Lung (tissue), 12 donors: ENCODE data around the gene OPRM1. TPM values are rescaled to one million over a fixed set of nuclear protein-coding genes. Genes with fewer than 3 reads are reported as not detected.
A peak's percentile ranks its signal among the peaks of the same experiment; 100 is the strongest.

Source experiments
- ATAC-seq: fragments of 200-7000 bp; cut with Tn5 transposase; one replicate; pipeline ENCODE4 v1.9.1; 2020; ENCODE audit warnings: moderate number of reproducible peaks; ENCODE audit not compliant: insufficient read depth, low FRiP score
- DNase-seq, 3 donors: peaks; one replicate each; pipeline ENCODE4 v3.0.0-alpha.2; 2013 to 2017
- H3K27ac ChIP-seq, 2 donors: one replicate each; pipeline ENCODE4 v1.5.1; 2013; ENCODE audit warnings: mild to moderate bottlenecking in 2 of 2, moderate library complexity in 2 of 2, control low read depth in 1 of 2, inconsistent platforms in 1 of 2, low read depth in 1 of 2, low read length in 1 of 2
- H3K27me3 ChIP-seq, 3 donors: one replicate each; pipeline ENCODE4 v1.5.1; 2013; ENCODE audit warnings: low read length in 2 of 3; ENCODE audit not compliant: control insufficient read depth in 3 of 3, insufficient read depth in 3 of 3
- H3K36me3 ChIP-seq, 4 donors: one replicate each; pipeline ENCODE4 v1.5.1; 2013; ENCODE audit warnings: low read length in 4 of 4, mild to moderate bottlenecking in 1 of 4, moderate library complexity in 1 of 4; ENCODE audit not compliant: control insufficient read depth in 4 of 4, insufficient read depth in 4 of 4
- H3K4me1 ChIP-seq, 5 donors: one replicate each; pipeline ENCODE4 v1.5.1; 2013; ENCODE audit warnings: low read length in 5 of 5, mild to moderate bottlenecking in 2 of 5, moderate library complexity in 1 of 5; ENCODE audit not compliant: control insufficient read depth in 5 of 5, insufficient read depth in 5 of 5
- H3K4me3 ChIP-seq: one replicate; pipeline ENCODE4 v1.5.1; 2013; ENCODE audit warnings: mild to moderate bottlenecking, control low read depth, moderate library complexity
- H3K9ac ChIP-seq, 2 donors: one replicate each; pipeline ENCODE4 v1.5.1; 2013; ENCODE audit warnings: low read length in 2 of 2, control low read depth in 1 of 2; ENCODE audit not compliant: insufficient read depth in 1 of 2
- H3K9me3 ChIP-seq, 4 donors: one replicate each; pipeline ENCODE4 v1.5.1; 2013; ENCODE audit warnings: low read length in 3 of 4, mild to moderate bottlenecking in 1 of 4, moderate library complexity in 1 of 4; ENCODE audit not compliant: control insufficient read depth in 4 of 4, insufficient read depth in 3 of 4
- CTCF ChIP-seq: IDR thresholded peaks from 2 replicates; pipeline ENCODE4 v1.5.1; 2012; ENCODE audit warnings: mild to moderate bottlenecking; ENCODE audit errors: control extremely low read depth, extremely low read depth
- WGBS, 2 donors: extraction: QIAGEN DNeasy Blood & Tissue Kit; methylation state at CpG; one replicate each; pipeline ENCODE4 v1.1.7; 2013; 5-methylcytosine and 5-hydroxymethylcytosine counted together
- polyA plus RNA-seq, 2 donors: library from polyadenylated mRNA; stranded (reverse); fragments of 200-250 nt; gene quantifications; one replicate each; pipeline ENCODE4 v1.2.1, GENCODE V29; 2013
- total RNA-seq, 2 donors: library from RNA; depleted of rRNA in 1 of 2; stranded (reverse); fragments of >200 nt in 1 of 2; gene quantifications; one replicate each; pipeline ENCODE4 v1.2.1, GENCODE V29; 2014 to 2021
- donor health status: control.
- donor health status: control.
- donor health status: Bipolar disorder and iron deficiency.
- donor health status: healthy.
- donor health status: DM: yes; HTN: yes; CAD: no.

The OPRM1 gene
- total and polyA plus RNA-seq, 4 donors: not detected

- Histone ChIP-seq H3K4me1 (no peaks in the 10 kb centered on the region), H3K9ac (no peak overlapping the region), H3K27ac (no peak overlapping the region), H3K9me3 (no peaks in the 10 kb centered on the region), H3K27me3 (no peaks in the 10 kb centered on the region), H3K36me3 (no peaks in the 10 kb centered on the region), H3K4me3 (no peak overlapping the region)
- no peak for ATAC-seq
- TF ChIP-seq CTCF: no peak
- DNase-seq: peak in 2 of 3 donors; percentile 8 to 11
- 78 to 88% methylated on average over 8 of the region's 8 CpGs for WGBS, 2 donors
Measured at GRCh38 chr6:154080461-154081189, 41.6 kb downstream of the OPRM1 start.

GRCh38 chr6:154086510-154086909 is 47.5 kb downstream of the OPRM1 start:
- Histone ChIP-seq H3K27ac (no peak overlapping the region), H3K36me3 (no peaks in the 10 kb centered on the region), H3K27me3 (no peaks in the 10 kb centered on the region), H3K9ac (no peak overlapping the region), H3K4me3 (no peak overlapping the region), H3K9me3 (no peaks in the 10 kb centered on the region), H3K4me1 (no peaks in the 10 kb centered on the region)
- 59 to 73% methylated on average over 3 of the region's 3 CpGs for WGBS, 2 donors
- ATAC-seq: no peak
- TF ChIP-seq CTCF: no peak
- no peak for DNase-seq

- WGBS, 2 donors: 61 to 66% methylated on average over 5 of the region's 5 CpGs
- H3K4me1 ChIP-seq: no peaks in the 10 kb centered on the region
- H3K36me3 ChIP-seq: no peaks in the 10 kb centered on the region
- no peak overlapping the region for H3K27ac ChIP-seq
- ATAC-seq: no peak
- no peak overlapping the region for H3K4me3 ChIP-seq
- no peak for TF ChIP-seq CTCF
- no peaks in the 10 kb centered on the region for H3K9me3 ChIP-seq
- H3K27me3 ChIP-seq: no peaks in the 10 kb centered on the region
- DNase-seq: no peak
- H3K9ac ChIP-seq: no peak overlapping the region
Measured at GRCh38 chr6:154092326-154092962, 53.4 kb downstream of the OPRM1 start.
